Hypothalamus (tissue), 51 donors: Measurements from ENCODE around the gene PHLDB2.

Source experiments
- DNase-seq, 51 donors: peaks; one replicate each; lab custom pipeline; 2025; lab: John Stamatoyannopoulos, UW

PHLDB2 gene

DNA sequence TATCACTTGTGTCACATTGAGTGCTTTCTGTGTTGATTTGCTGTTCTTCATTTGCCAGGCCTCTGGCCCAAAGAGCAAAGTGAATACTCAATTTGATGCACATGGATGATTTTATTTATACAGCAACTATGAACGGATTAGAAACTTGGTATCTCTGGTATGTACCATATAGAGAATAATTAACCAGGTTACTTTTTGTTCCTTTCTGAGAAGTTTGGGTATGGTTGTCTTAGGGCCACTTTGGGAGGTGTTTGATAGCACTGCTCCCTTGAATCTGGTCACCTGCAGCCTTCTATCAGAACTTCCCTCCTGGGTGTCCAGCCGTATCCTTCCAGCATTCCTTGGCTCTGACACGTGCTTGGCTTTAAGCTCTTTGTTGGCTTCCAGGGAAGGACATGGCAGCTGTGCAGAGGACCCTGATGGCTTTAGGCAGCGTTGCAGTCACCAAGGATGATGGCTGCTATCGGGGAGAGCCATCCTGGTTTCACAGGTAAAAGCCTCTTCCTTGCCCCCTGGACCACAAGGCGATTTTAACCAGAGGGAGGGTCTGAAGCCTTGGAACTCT, 152.4 kb downstream of the PHLDB2 start:
- no peak for DNase-seq

DNA sequence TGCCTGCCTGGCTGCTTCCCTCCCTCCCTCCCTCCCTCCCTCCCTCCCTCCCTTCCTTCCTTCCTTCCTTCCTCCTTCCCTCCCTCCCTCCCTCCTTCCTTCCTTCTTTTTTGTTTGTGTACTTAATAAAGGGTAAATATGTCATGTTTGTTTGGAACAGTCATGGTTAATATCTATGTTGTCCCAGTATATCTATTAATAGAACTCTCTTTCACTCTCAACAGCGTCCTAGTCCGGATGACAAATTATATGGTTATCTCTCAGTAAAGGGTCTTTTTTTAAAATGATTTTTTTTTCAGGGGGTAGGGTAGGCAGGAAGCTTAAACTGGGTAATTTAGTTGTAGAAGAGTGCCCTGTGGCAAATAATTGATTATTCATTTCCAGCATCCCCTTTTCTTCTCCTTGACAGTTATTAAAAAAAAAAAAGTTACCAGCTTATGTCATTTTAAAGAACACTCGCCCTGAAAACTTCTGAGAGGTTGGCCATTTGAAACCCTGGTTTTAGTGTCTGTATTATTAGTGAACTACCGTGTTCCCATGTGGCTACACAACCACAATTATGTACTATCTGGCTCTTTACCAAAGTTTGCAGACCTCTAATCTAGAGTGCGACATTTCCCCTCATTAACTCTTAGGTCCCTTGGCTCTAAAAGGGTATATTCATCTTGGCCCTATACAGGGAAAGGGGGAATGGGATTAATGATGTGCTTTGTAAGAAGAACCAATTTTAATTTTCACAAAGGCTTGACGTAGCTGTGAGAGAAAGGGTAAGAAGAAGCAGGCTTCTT, 153.3 kb downstream of the PHLDB2 start:
- DNase-seq, result no peak

DNA sequence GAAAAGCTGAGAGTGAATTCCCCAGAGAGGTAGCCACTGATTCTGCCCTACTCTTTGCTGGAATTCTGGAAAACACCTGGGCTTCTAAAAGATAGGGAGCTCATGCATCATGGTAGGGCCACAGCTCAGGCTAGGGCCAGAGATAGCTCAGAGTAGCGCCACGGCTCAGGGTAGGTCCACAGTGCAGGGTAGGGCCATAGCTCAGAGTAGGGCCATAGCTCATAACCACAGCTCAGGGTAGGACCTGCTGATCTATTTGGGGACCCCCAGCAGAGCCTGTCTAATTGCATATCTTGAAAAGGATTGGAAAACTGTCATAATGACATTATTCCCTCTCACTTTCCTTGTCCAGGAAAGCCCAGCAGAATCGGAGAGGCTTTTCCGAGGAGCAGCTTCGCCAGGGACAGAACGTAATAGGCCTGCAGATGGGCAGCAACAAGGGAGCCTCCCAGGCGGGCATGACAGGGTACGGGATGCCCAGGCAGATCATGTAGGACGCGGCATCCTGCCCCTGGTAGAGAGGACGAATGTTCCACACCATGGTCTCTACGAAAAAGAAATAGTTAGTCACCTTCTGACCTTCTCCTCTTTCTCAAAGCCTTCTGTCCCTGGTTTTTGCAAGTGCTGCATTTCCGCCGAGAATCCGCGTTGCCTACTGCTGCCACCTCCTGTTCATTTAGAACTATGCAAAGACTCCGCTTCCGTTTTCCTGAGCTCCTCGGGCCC, 154.2 kb downstream of the PHLDB2 start:
- DNase-seq, result peak in 47 of 51 donors; percentile 5 to 81 (median 36)

DNA sequence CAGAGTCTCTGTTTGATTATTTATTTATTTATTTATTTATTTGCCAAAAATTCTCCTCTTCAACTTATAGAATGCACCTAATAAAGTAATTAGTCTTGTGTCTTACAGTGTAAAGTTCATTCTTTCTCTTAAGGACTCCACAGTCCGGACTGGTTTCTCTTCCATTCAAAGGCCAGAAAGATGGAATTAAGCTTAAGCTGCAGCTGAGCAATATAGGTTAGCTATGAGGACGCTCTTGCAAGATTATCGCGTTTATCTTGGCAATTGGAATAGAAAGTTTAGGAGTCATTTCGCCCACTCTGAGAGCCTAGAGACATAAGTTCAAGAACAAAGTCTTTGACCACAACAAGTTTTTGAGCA, 154.7 kb downstream of the PHLDB2 start:
- no peak for DNase-seq

DNA sequence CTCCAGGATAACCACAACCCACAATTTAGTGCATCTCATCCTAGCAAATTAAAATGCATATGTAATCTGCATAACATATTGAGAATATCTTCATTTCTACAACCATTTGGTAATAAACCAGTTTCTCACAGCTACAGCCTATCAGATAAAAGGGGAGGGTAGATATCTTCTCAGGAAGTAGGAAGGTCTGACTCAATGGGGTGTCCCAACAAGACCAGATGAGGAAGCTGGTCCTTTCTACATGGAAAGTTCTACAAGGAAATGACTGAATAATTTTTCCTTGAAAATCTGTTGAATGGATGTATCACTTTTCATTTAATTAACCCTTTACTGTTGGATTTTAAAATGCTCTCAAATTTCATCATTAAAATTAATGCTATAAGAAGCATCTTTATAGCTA, 158.0 kb downstream of the PHLDB2 start:
- no peak for DNase-seq

DNA sequence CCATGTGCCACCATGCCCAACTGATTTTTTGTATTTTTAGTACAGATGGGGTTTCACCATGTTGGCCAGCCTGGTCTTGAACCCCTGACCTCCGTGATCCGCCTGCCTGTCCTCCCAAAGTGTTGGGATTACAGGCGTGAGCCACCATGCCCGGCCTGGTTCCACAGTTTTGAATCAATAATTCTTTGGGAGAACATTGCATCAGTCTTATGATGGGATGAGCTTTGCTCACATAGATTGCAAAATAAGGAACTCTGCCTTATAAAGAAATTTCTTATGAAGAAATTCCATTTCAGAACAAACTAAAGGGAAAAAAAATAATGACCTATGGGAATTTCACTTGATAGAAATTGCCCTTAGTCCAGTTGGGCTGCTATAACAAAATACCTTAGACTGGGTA, 159.6 kb downstream of the PHLDB2 start:
- no peak for DNase-seq

DNA sequence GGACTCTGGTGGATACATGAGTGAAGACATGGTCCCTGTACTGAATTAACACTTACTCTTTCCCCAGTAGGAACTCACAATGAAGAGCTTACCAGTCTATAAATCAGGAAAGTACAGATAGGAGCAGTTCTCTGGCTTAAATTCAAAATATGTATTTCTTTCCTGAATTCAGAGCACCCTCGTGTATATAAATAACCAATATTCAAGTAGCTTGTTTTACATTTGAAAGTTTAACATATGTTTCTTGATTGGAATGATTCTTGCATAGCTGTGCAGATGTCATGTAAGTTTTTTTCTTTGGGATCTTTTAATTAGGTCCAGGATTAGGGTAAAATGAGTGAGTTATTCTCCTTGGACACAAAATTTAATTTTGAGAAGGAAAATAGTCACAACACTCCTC, 160.7 kb downstream of the PHLDB2 start:
- no peak for DNase-seq

DNA sequence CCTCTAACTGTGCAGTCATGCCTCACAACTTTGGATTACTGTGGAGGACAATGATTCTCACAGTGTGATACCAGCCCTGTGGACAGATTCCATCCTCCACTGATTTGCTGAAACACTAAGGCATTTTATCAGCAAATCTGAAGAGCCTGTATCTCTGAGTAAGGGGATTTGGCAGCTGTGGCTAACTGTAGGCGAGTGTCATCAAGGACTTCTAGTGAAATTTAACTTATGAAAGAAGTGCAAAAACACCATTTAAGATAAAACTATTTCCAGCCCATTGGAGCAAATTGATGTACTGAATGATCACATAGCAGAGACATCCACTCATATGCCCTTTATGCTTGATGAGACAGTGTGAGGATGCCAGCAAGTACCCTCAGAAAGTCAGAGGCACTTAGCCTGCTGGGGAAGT, 161.6 kb downstream of the PHLDB2 start:
- no peak for DNase-seq
